Measurements from ENCODE around the gene BAIAP2.

DNA sequence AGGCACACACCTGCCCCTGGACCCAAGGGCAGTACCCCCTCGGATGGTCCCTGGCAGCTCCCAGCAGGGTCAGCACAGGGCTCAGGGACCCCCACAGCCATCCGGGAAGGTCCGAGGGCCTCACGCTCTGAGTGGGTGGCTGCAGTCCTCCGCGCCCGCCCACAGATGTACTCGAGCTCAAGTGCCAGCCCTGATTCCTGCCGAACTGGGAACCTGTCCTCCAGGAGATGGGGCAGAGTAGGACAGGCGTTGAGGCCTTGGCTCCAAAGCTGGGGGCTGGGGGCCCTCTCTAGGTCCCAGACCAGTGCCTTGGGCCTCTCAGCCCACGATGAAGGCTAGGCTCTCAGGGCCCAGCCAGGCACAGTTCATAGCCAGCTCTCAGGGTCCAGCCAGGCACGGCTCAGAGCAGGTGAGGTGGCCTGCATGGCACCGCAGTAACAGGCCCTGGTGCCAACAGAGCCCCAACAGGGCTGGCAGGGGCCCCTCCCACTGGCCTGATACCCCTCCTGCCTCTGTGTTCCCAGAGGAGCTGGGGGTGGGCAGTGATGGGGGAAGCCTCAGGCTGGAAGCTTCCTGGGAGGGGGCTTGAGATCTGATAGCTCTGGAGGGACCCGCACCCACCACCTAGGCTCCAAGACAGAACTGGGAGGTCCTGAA is 94.9 kb downstream of the BAIAP2 start:
- TF ChIP-seq, protein P1, sequence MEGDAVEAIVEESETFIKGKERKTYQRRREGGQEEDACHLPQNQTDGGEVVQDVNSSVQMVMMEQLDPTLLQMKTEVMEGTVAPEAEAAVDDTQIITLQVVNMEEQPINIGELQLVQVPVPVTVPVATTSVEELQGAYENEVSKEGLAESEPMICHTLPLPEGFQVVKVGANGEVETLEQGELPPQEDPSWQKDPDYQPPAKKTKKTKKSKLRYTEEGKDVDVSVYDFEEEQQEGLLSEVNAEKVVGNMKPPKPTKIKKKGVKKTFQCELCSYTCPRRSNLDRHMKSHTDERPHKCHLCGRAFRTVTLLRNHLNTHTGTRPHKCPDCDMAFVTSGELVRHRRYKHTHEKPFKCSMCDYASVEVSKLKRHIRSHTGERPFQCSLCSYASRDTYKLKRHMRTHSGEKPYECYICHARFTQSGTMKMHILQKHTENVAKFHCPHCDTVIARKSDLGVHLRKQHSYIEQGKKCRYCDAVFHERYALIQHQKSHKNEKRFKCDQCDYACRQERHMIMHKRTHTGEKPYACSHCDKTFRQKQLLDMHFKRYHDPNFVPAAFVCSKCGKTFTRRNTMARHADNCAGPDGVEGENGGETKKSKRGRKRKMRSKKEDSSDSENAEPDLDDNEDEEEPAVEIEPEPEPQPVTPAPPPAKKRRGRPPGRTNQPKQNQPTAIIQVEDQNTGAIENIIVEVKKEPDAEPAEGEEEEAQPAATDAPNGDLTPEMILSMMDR (IDR thresholded peaks at IDR 0.05; ENCODE audit: poor library complexity), result no peak
- TF ChIP-seq EZH2phosphoT487 (IDR thresholded peaks at IDR 0.05; ENCODE audit: low read depth, severe bottlenecking, unreplicated experiment), result no peak
- TF ChIP-seq EZH2 (IDR thresholded peaks at IDR 0.05; ENCODE audit: borderline replicate concordance), result no peak

All from hepatocyte (in vitro differentiated cells).